Astrocyte of the spinal cord (primary cell): ENCODE measurements around the gene PTPN4.

Source experiments
- DNase-seq: peaks from one replicate; pipeline ENCODE4 v3.0.0; 2011; ENCODE audit warnings: low read depth, low spot score
- H3K4me3 ChIP-seq: 2 replicates; pipeline ENCODE4 v1.5.1; 2011; ENCODE audit warnings: low read depth, mild to moderate bottlenecking, low read length, moderate library complexity
- in situ Hi-C: cut with HindIII; loops from 2 replicates; pipeline ENCODE4 v1.10.0; 2017; ENCODE audit warnings: low sequenced_read_pairs
- TF ChIP-seq, protein P1 (sequence below): IDR thresholded peaks from 2 replicates; pipeline ENCODE4 v1.5.1; 2012; ENCODE audit warnings: low read depth, mild to moderate bottlenecking, low read length, inconsistent platforms

PTPN4 gene

DNA sequence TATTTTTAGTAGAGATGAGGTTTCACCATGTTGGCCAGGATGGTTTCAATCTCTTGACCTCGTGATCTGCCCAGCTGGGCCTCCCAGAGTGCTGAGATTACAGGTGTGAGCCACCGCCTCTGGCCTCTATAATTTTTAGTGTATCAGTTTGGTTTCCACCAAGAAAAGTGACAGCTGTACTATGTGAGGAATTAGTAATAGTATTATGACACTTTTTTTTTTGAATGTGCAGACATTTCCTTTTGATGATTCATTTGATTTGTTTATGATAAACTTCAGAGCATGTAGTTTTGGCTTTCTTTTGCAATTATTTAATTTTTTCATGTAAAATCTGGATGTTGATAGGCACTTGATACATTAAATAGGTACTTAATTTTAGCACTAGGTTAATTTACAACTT lies 61.5 kb downstream of the PTPN4 start:
- no peak for DNase-seq
- in situ Hi-C loops: no loop called here
- TF ChIP-seq, protein P1, sequence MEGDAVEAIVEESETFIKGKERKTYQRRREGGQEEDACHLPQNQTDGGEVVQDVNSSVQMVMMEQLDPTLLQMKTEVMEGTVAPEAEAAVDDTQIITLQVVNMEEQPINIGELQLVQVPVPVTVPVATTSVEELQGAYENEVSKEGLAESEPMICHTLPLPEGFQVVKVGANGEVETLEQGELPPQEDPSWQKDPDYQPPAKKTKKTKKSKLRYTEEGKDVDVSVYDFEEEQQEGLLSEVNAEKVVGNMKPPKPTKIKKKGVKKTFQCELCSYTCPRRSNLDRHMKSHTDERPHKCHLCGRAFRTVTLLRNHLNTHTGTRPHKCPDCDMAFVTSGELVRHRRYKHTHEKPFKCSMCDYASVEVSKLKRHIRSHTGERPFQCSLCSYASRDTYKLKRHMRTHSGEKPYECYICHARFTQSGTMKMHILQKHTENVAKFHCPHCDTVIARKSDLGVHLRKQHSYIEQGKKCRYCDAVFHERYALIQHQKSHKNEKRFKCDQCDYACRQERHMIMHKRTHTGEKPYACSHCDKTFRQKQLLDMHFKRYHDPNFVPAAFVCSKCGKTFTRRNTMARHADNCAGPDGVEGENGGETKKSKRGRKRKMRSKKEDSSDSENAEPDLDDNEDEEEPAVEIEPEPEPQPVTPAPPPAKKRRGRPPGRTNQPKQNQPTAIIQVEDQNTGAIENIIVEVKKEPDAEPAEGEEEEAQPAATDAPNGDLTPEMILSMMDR: no peak
- H3K4me3 ChIP-seq: no peak overlapping the region

- DNase-seq: peak; percentile 54
- in situ Hi-C loops: no loop called here
- TF ChIP-seq, protein P1: peak; percentile 80
- no peak overlapping the region for H3K4me3 ChIP-seq
Observed at GRCh38 chr2:119823734-119824334, 64.1 kb downstream of the PTPN4 start.

- in situ Hi-C loops: no loop called here
- H3K4me3 ChIP-seq: no peak overlapping the region
- TF ChIP-seq, protein P1: peak; percentile 73
- DNase-seq: peak; percentile 26
Observed at GRCh38 chr2:119826370-119826961, 66.7 kb downstream of the PTPN4 start.

GRCh38 chr2:119827866-119828507 lies 68.3 kb downstream of the PTPN4 start:
- DNase-seq: peak; percentile 39
- in situ Hi-C loops: no loop called here
- no peak overlapping the region for H3K4me3 ChIP-seq
- TF ChIP-seq, protein P1: no peak

GRCh38 chr2:119836455-119837142 lies 76.9 kb downstream of the PTPN4 start:
- H3K4me3 ChIP-seq: no peak overlapping the region
- DNase-seq: no peak
- in situ Hi-C loops: no loop called here
- TF ChIP-seq, protein P1: no peak

GRCh38 chr2:119837350-119837749 lies 77.6 kb downstream of the PTPN4 start:
- TF ChIP-seq, protein P1: no peak
- H3K4me3 ChIP-seq: no peak overlapping the region
- DNase-seq: no peak
- in situ Hi-C loops: no loop called here
